8988T (cell line): ENCODE data around the gene ADH6.
"Not testable (repeated sequence)": the region's sequence is repeated elsewhere in the genome, so short reads cannot be mapped to it uniquely, and the experiment has no call there.

Experiments
- DNase-seq: peaks from one replicate; pipeline ENCODE4 v3.0.0; 2011

The ADH6 gene

DNA sequence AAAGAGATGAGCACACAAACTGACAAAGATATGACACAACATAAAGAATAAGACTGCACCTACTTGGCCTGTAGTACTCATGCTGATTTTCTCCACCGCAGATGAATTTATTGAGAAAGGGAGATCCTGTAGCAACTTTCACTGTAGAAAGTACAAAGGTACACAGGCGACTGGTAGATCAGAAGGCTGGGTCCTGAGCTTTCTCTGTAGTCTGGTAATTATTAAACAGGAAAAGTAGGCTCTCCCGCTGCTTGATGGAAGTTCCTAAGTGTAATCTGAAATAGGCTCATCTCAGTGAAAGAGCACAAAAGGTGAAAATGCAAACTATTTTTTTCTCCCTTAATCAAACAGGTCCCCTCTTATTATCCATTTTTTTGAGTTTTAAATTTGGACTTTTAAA is at the start of gene ADH6:
TSS of gene ADH6 (minus strand) at position 175 of the 400 bp plus-strand sequence. CDS start at position 81, 94 bp downstream.
- DNase-seq, result no peak

DNA sequence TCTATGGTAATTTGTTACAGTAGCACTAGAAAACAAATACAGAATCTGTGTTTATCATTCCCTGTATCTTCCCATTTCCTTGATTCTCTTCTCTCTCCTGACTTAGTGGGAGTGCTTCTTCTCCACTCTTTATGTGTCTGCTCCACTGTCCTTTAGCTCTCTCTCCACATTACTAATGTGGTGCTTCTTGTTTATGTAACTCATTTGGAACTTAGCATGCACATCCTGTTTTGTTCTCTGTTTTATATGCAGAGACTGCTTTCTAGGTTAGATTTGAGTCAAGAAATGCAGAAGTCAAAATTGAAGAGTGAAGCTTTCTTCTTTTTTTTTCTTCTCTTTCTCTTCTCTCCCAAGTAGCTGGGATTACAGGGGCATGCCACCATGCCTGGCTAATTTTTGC is 45.9 kb upstream of the ADH6 start:
- DNase-seq, result no peak

DNA sequence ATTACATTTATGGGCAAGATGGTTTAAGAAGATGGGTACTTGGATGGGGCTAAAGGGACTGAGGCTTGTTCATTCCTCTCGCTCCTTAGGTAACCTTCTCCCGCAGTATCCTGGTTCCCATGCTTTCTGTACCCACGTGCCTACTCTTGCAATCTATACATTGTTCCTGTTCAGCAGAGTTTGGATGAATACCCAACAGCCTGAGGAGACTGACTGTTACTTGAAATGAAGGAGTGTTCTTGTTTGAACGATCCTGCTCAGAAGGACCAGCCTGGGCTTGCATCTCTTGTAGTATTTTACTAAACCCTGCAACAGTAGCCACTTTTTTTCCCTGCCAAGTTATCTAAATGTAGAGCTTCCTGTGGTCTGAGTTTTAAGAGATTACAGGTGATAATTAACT is 33.7 kb upstream of the ADH6 start:
- DNase-seq, result no peak

DNA sequence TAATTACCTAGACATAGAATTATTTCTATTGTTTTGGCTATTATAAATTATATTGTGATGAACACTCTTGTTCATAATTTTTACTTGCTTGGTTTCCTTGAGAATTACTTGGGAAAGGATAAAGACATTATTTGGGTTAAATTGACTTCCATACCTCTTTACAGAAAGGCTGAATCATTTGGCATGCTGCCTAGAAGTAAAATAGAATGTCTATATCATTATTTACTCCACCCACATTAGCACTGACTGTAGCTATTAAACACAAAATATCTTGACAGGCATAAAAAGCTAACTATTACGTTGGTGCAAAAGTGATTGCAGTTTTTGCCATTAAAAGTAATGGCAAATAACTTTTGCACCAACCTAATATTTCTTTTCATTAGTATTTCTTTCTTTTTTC is 29.7 kb upstream of the ADH6 start:
- DNase-seq, result no peak

DNA sequence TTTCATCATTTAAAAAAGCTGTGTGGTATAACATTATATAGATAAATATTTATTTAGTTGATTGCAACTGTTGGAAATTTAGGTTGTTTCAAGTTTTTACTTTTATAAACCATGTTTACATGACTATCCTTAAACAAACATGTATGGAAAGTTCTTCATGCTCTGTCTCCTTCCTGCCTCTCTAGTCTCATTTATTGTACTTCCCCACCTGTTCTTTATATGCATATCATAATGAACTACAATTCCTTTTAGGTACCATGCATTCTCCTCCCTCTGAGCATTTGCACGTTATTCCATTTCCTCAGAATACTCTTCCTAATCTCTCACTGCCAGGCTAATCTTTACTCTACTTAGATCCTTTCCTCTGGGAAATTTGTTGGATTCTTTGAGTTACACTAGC is 16.9 kb upstream of the ADH6 start:
- no peak for DNase-seq

DNA sequence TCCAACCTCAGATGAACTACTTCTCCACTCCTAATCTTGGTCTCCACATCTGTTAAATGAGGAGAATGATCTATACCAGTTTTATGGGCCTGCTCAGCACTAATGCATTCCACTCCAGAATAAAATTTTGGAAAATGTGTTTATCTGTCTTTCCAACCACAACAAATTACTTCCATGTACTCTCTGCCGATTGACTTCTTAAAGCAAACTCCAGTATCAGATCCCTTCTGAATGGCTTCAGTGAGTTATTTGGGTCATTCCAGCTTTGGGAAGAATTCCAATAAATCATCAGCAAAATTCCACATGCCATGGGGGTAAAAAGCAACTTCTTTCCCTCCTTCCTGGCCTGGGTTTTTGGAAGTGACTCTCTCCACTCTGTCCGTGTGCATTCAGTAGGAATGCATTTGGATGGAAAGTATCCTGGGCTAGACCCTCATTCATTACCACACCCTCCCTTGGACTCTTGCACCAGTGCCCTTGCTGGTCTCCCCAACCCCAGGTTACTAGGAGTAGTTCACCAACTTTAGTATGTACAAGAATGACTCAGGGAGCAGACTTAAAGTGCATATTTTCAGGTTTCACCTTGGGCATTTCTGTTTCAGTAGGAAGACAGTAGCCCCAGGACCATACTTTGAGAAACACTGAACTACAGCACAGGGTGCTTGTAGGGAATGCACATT is 15.4 kb upstream of the ADH6 start:
- no peak for DNase-seq

DNA sequence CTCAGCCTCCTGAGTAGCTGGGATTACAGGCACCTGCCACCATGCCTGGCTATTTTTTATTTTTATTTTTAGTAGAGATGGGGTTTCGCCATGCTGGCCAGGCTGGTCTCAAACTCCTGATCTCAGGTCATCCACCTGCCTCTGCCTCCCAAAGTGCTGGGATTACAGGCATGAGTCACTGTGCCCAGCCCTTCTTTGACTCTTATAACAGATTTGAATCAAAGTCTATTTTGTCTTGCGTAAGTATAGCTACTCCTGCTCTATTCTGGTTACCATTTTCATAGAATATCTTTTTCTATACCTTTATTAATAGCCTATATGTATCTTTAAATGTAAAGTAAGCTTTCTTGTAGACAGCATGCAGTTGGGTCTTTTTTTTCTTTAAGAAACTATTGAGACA is 14.4 kb upstream of the ADH6 start:
- DNase-seq, result not testable (repeated sequence)

DNA sequence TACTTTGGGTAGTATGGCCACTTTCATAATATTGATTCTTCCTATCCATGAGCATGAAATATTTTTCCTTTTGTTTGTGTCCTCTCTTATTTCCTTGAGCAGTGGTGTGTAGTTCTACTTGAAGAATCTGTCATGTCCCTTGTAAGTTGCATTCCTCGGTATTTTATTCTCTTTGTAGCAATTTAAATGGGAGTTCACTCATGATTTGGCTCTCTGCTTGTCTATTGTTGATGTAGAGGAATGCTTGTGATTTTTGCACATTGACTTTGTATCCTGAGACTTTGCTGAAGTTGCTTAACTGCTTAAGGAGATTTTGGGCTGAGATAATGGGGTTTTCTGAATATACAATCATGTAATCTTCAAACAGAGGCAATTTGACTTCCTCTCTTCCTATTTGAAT is 9.7 kb upstream of the ADH6 start:
- not testable (repeated sequence) for DNase-seq

DNA sequence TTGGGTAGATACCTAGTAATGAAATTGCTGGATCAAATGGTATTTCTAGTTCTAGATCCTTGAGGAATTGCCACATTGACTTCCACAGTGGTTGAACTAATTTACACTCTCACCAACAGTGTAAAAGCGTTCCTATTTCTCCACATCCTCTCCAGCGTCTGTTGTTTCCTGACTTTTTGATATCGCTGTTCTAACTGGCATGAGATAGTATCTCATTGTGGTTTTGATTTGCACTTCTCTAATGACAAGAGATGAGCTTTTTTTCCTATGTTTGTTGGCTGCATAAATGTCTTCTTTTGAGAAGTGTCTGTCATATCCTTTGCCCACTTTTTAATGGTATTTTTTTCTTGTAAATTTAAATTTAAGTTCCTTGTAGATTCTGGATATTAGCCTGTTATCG is 8.6 kb upstream of the ADH6 start:
- DNase-seq, result not testable (repeated sequence)

DNA sequence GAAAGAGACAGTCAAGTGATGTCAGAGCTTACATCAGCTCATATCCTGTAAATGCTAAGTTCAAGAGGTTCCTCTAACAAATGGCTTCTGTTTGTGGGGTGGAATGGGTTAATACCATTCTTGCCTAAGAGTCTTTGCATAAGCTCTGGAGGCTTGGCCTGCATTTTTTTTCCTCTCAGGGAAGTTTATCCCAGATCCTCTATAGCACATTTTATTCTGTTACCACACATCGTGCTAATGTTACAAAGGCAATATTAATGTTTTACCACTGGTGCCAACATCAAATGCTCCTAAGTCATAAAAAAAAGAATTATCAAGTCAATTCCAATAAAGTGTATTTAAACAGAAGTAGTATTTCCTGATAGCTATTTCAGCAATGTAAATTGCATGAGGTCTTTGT is 2.9 kb upstream of the ADH6 start:
- DNase-seq, result no peak

DNA sequence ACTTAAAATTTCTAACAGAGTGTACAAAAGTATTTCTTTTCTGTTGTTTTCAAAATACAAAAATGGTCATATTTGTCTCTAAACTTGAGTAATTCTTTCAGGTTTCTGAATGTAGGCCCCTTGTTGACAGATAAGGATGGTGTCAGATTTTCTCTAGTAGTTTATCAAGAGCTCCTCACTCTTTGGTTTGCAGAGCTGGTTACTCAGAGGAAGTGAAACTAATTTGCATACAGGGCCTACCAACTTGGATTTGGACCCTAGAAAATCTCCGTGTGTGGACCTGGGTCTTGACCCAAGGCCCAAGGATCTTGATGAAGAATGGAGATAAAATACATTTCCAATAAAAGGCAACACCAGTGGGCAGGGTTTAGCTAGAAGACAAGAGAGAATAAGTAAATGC is 433 bp upstream of the ADH6 start:
- no peak for DNase-seq

DNA sequence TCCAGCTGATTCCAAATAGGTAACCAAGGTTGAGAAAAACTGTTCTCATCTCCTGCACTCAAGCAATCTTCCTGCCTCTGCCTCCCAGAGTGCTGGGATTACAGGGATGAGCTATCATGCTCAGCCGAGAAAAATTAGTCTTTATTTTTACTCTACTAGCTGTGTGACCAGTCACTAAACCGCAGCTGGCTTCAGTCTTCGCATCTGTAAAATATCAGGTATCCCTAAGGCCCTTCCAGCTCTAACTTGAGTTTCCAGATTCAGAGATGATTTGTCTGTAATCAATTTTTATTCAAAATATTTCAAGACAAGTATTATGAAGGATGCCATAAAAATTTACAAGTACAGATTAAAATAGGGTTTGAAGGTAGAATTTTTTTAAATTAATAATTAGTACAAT is 3.5 kb downstream of the ADH6 start:
- DNase-seq, result no peak

DNA sequence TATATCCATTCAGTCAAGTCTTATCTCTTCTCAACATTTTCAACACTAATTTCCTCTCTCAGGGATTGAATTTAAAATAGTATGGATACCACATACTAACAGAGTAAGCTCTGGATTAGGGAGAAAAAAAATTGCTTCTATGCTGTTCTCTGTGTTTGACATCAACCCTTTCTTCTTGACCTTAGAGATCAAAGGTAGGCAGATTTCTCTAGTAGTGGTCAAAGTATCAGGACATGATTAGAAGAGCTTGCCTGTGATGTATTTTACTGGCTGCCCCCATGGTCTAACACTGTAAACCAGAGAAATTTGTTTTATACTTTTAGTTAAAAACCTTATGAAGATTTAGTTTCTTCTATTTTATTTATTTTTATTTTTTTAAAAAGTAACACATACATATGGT is 8.3 kb downstream of the ADH6 start:
- no peak for DNase-seq

DNA sequence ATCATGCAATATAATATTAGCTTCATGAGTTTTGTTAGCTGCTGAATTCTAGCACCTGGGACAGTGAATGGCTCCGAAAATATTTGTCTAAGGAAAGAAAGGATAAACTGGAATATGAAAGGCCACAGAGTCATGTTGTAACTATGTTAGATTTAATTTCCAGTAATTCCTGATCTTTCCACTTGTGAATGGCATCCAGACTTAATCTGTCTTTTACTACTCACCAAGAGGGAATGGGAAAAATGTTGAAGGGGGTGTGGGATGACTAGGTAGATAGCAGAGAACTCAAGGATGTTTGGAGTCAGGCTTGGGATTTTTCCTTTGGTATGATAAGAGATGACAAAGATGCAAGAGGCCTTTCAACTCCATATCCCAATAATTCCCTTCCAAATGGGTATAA is 9.4 kb downstream of the ADH6 start:
- DNase-seq, result no peak

DNA sequence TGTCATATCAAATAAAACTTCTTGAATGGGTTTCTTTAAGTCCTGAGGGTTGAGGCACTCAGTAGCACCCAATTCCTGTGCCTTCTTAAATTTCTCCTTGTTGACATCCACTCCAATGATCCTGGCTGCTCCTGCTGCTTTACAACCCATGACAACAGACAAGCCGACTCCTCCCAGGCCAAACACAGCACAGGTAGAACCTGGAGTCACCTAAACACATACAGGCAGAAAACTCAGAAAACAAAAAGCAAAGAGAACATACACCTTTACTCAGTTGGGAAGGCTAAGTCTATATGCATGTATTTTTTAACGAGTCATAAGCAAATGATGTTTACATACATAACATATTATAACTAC is 10.3 kb downstream of the ADH6 start:
- DNase-seq, result no peak

DNA sequence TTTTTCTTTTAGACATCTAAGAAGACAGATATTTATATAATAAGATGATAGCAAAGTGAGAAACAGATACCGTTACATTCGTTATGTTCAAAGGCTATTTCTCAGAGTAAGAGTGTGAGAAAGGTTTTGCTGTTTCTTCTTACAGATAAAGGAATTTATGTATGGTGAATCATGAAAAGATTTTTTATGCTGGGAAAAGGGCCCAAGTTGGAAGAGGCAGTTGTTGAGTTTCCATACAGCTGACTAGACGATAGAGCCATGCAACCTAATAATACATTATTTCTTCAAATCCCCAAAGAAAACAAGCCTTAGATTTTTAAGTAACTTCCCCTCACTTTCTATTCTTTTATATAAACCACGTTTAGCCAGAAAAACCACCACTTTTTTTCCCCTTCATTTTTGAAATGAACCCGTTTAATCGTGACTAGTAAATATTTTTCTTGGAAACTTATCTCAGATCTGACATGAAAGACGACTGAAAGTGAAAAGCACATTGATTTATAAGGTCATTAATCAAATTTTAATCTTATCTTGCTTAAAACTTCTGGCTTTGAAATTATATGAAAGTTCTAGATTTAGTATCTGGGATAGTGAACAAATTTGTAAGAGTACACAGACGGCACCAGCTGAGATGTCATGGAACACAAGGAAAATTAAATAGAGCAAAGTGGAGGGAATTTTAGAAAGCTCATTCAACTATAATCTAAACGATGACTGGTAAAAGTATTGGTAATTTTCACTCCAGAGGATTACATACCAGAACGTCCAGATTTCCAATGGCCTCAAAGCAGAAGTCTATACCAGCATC is 10.9 kb downstream of the ADH6 start:
- no peak for DNase-seq

DNA sequence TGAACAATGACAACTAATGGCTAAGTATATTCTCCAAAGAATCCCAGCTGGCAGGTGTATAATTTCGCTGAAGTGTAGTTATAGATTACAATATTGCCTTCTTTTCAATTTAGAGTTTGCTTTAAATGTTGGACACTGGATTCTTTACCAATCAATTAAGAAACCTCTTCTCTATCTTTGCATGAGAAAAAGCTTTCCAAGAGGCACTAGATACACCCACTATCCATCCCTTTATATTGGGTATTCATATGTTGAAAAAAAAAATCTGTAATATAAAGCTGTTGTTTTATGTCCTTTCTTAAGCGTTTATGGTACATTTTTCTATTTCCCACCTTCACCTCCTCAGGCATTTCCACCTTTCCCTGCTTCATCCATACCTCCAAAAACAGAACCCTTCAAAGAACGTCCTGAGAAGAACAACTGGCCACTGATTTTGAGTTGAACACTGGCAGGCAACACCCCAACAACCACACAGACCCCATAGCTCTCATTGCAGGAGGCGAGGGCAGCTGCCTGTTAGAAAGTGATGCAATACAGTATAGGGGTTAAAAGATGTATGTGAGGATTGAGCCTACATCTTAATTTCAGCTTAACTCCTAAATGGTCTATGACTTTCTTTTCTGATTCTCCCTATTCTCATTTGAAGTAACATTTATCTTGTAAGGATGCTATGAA is 11.8 kb downstream of the ADH6 start:
- no peak for DNase-seq

DNA sequence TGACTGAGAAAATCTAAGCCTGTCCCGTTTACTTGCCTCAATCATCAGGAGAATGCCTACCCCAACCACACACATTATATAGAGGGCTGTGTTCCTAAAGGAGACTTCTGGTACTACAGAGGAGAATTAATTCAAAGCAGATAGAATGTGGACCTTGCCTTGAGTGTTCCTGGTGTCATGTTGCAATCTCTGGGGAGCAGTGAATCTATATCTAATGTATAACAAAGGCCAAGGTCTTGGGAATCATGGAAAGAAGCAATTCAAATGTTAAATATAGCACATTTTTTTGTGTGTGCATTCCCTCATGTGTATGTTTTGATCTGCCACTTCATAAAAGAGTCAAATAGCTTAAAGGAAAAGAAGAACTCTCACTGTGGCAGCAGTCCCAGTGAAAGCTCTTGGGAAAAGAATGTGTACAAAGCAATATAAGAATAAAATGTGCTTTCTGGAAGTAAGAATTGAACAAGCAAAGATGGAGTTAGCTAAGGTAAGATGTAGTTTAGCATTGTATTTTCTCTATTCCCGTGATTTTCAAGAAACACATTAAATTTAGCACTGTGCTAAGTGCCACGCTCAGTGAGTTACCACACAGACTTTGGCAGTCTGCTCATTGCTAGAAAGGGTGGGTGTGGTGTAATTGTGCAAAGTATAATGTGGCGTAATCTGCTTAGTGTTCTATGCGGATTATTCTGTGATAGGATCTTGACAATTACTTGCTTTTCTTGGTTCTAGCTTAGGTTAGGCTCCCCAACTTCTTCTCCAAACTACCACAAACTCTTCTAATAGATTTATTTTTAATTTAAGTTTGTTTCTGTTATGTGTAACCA is 13.7 kb downstream of the ADH6 start:
- DNase-seq, result no peak

DNA sequence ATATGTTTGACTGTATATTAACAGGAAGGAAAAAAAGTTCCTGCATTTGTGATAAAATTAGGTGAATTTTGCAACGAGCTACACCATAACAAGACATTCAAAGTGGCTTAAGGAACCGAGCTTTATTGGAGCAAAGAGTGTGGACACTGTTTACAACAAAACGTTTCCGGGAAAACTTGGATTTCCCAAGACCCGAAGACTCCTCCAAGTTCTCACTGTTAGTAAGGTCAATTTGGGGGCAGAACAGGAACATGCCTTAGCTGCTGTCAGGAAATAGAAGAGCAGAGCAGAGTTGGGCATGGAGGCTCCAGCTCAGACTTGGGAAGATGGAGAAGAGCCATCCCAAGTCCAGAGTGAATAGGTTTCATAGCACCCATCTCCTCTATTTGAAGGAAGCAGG is 16.5 kb downstream of the ADH6 start:
- no peak for DNase-seq

DNA sequence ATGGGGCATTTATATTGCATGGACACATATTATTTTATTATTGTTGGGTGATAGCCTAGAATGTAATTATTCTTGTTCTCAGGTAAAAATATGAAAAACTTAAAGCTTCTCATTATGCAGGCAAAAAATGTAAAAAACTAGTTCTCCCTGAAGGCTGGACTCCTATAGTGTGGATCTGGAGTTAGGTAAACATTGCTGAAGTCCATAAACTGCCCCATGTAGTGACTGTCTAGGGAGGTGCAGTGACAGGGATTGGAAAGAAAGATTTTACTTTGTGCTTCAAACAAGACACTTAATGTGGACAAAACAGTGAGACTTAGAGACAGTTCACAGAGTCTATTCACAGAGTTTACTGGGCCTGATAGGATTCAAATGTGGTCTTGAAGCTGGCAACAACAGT is 17.0 kb downstream of the ADH6 start:
- no peak for DNase-seq

DNA sequence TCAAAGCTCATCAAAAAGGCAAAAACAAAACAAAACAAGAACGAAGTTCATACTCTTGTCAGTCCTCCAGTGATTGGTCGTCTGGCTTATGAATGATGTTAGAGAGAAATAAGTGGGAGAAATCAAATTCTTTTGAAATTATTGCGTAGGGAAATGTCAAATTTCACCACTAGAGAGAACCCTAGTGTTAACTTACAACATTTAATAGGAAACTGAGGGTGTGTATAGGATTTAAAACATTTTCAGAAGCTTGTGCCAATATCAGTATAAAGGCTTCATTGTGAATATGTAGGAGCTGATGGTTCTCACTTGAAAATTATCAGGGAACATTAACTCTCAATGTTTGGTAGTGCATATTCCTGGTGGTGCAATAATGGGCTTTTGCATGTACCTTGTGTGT is 17.4 kb downstream of the ADH6 start:
- no peak for DNase-seq

DNA sequence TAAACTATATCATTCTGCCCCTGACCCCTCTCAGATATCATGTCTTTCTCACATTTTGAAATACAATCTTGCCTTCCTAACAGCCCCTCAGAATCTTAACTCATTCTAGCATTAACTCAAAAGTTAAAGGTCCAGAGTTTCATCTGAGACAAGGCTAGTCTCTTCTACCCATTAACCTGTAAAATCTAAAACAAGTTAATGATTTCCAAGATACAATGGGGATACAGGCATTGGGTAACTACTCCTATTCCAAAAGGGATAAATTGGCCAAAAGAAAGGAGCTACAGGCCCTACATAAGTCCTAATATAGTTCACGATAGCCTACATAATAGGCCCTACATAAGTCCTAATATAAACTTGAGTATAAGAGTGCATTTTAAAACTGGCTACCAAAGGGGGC is 18.9 kb downstream of the ADH6 start:
- DNase-seq, result no peak

DNA sequence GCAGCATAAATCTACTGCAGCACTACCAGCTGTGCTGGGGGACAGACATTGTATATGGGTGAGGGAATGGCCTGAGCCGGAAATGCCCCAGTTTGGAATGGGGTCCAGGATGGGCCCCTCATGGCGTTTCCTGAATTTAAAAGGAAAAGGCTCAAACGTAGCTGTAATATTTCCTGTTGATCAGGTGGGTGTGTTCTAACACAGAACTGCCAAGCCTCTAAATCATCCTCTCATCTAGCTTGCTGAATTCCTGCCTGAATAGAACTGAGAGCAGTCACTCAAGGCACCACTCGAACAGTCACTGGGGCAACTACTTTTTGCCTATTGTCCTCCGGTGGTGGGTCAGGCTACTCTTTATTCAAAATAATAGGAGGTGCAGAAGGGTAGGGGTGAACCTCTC is 28.7 kb downstream of the ADH6 start:
- no peak for DNase-seq
